A549 (cell line): Measurements from ENCODE around the gene BGLAP. TPM values are rescaled to one million over a fixed set of nuclear protein-coding genes. Genes with fewer than 3 reads are reported as not detected.

Experiments used
- ATAC-seq, 2 experiments: fragments of 200-7000 bp in 1 of 2; fragments of >200 bp in 1 of 2; cut with Nextera tagmentation in 1 of 2; cut with Tn5 transposase in 1 of 2; 3 replicates each; pipeline versions ENCODE4 v1.8.0 to v1.9.1; 2018 to 2020; ENCODE audit warnings: mild to moderate bottlenecking in 1 of 2, moderate library complexity in 1 of 2
- CTCF ChIA-PET: fragments of 300-600 bp; sonication (Branson Sonifier 250); formaldehyde crosslinking; extraction: SDS; loops from one replicate; lab custom pipeline; 2021; ENCODE audit warnings: antibody characterized with exemption, inconsistent platforms; lab: Yijun Ruan, JAX
- POLR2A ChIA-PET: fragments of 350-600 bp; formaldehyde crosslinking; extraction: SDS; loops from one replicate; lab custom pipeline; 2021; ENCODE audit warnings: antibody characterized with exemption, inconsistent platforms; lab: Yijun Ruan, JAX
- DNase-seq, 2 experiments: peaks; one replicate each; pipeline versions ENCODE4 v3.0.0 to v3.0.0-alpha.2; 2011 to 2016; ENCODE audit warnings: low read depth in 1 of 2, low spot score in 1 of 2
- FAIRE-seq: peaks from 2 replicates; lab custom pipeline; 2011; peaks lifted over from hg19 to GRCh38; lab: Jason Lieb, UNC
- H3K27ac ChIP-seq, 2 experiments: fragments of >200 bp; sonication (Bioruptor Twin); formaldehyde crosslinking; 3 replicates each; pipeline ENCODE4 v1.5.1; 2016 to 2017
- H3K4me1 ChIP-seq: fragments of >200 bp; sonication (Bioruptor Twin); formaldehyde crosslinking; 3 replicates; pipeline ENCODE4 v1.6.1; 2016
- H3K4me2 ChIP-seq: fragments of >200 bp; sonication (Bioruptor Twin); formaldehyde crosslinking; 3 replicates; pipeline ENCODE4 v1.6.1; 2016
- H3K4me3 ChIP-seq: fragments of >200 bp; sonication (Bioruptor Twin); formaldehyde crosslinking; 3 replicates; pipeline ENCODE4 v1.5.1; 2016
- H3K9me3 ChIP-seq: fragments of >200 bp; sonication (Bioruptor Twin); formaldehyde crosslinking; 3 replicates; pipeline ENCODE4 v1.6.1; 2016
- CEBPB ChIP-seq, 2 experiments: fragments of >200 bp in 1 of 2; sonication (Bioruptor Twin) in 1 of 2; formaldehyde crosslinking in 1 of 2; IDR thresholded peaks; 2 replicates each; pipeline ENCODE4 v1.6.1; 2012 to 2016
- EHF ChIP-seq: fragments of 250-450 bp; sonication (Bioruptor Pico); IDR thresholded peaks from 2 replicates; pipeline ENCODE4 v1.5.0; 2020; ENCODE audit warnings: mild to moderate bottlenecking
- ESRRA ChIP-seq: fragments of 150-350 bp; IDR thresholded peaks from 2 replicates; pipeline ENCODE4 v1.6.1; 2014; ENCODE audit warnings: mild to moderate bottlenecking, low read length, borderline replicate concordance
- GATA3 ChIP-seq: IDR thresholded peaks from 2 replicates; pipeline ENCODE4 v1.6.1; 2012; ENCODE audit warnings: borderline replicate concordance
- HDAC2 ChIP-seq: fragments of 200-600 bp; sonication (generic); IDR thresholded peaks from 2 replicates; pipeline ENCODE4 v1.6.1; 2016
- HOXB13 ChIP-seq: fragments of 250-450 bp; sonication (Bioruptor Pico); IDR thresholded peaks from 2 replicates; pipeline ENCODE4 v1.5.0; 2020; ENCODE audit warnings: low read depth, mild to moderate bottlenecking, moderate library complexity
- KDM1A ChIP-seq: fragments of 200-600 bp; sonication (generic); IDR thresholded peaks from 2 replicates; pipeline ENCODE4 v1.6.1; 2016; ENCODE audit warnings: low read depth, mild to moderate bottlenecking
- KDM5A ChIP-seq: fragments of 200-600 bp; sonication (generic); IDR thresholded peaks from 2 replicates; pipeline ENCODE4 v1.6.1; 2016; ENCODE audit warnings: antibody characterized with exemption, mild to moderate bottlenecking
- MAZ ChIP-seq: fragments of 150-350 bp; IDR thresholded peaks from 2 replicates; pipeline ENCODE4 v1.6.1; 2014; ENCODE audit warnings: antibody characterized with exemption, low read depth, low read length, borderline replicate concordance
- NR3C1 ChIP-seq: fragments of >200 bp; sonication (Bioruptor Twin); formaldehyde crosslinking; IDR thresholded peaks from 3 replicates; pipeline ENCODE4 v1.6.1; 2017
- POLR2A ChIP-seq: IDR thresholded peaks from 2 replicates; pipeline ENCODE4 v1.6.1; 2012; ENCODE audit warnings: mild to moderate bottlenecking, low read length
- POLR2AphosphoS2 ChIP-seq: conservative IDR thresholded peaks from 2 replicates; pipeline ENCODE4 v1.6.1; 2012; ENCODE audit warnings: low read length, improper control_type of control experiment, inconsistent platforms
- RARB ChIP-seq: fragments of 250-450 bp; sonication (Bioruptor Pico); IDR thresholded peaks from 2 replicates; pipeline ENCODE4 v1.8.0; 2021; ENCODE audit warnings: mild to moderate bottlenecking, moderate library complexity
- RCOR1 ChIP-seq: fragments of 150-350 bp; IDR thresholded peaks from 2 replicates; pipeline ENCODE4 v1.6.1; 2014; ENCODE audit warnings: antibody characterized with exemption, low read length, low read depth
- RNF2 ChIP-seq: fragments of 200-600 bp; sonication (generic); IDR thresholded peaks from 2 replicates; pipeline ENCODE4 v1.6.1; 2016; ENCODE audit warnings: low read depth, mild to moderate bottlenecking, antibody characterized with exemption, moderate library complexity, borderline replicate concordance
- SMC3 ChIP-seq: fragments of >200 bp; sonication (Bioruptor Twin); formaldehyde crosslinking; IDR thresholded peaks from 3 replicates; pipeline ENCODE4 v1.6.1; 2018; ENCODE audit warnings: inconsistent platforms
- TFCP2L1 ChIP-seq: fragments of 250-450 bp; sonication (Bioruptor Pico); IDR thresholded peaks from 2 replicates; pipeline ENCODE4 v1.5.0; 2021; ENCODE audit warnings: mild to moderate bottlenecking
- TP53 ChIP-seq: fragments of 250-450 bp; sonication (Bioruptor Pico); IDR thresholded peaks from 2 replicates; pipeline ENCODE4 v1.5.0; 2021; ENCODE audit warnings: mild to moderate bottlenecking, moderate library complexity
- ZNF302 ChIP-seq: fragments of 250-450 bp; sonication (Bioruptor Pico); IDR thresholded peaks from 2 replicates; pipeline ENCODE4 v1.9.0; 2021; ENCODE audit warnings: inconsistent platforms, mild to moderate bottlenecking, moderate library complexity
- ZSCAN20 ChIP-seq: fragments of 250-450 bp; sonication (Bioruptor Pico); IDR thresholded peaks from 2 replicates; pipeline ENCODE4 v1.8.0; 2022; ENCODE audit warnings: mild to moderate bottlenecking, moderate library complexity
- WGBS: methylation state at CpG from one replicate; pipeline ENCODE4 v1.1.6; 2017; ENCODE audit errors: missing lambda C conversion rate; 5-methylcytosine and 5-hydroxymethylcytosine counted together
- polyA minus RNA-seq: library from RNA; depleted of rRNA, polyadenylated mRNA; stranded (reverse); fragments of >200 nt; gene quantifications from 2 replicates; pipeline ENCODE4 v1.2.3, GENCODE V29; 2011; rRNA and poly(A)+ RNA removed
- polyA plus RNA-seq, 4 experiments: library from polyadenylated mRNA; depleted of rRNA in 3 of 4; stranded (reverse); fragments of >200 nt; fragmentation: RNase III in 1 of 4; extraction: RNeasy Plus Mini Kit Qiagen cat#74134 plus additional on column Dnase treatment in 1 of 4; gene quantifications; 2 replicates in 3 of 4; 3 replicates in 1 of 4; pipeline ENCODE4 v1.2.3, GENCODE V29; 2011 to 2017
- TF ChIP-seq, protein P1 (sequence below): IDR thresholded peaks from 2 replicates; pipeline ENCODE4 v1.6.1; 2012
- TF ChIP-seq, protein P2 (sequence below): IDR thresholded peaks from 2 replicates; pipeline ENCODE4 v1.6.1; 2012; ENCODE audit warnings: low read depth, borderline replicate concordance
- TF ChIP-seq, protein P3 (sequence below): fragments of 150-350 bp; IDR thresholded peaks from 2 replicates; pipeline ENCODE4 v1.6.1; 2014; ENCODE audit warnings: low read depth, mild to moderate bottlenecking, low read length
- TF ChIP-seq, protein P4 (sequence below): fragments of 450-650 bp; IDR thresholded peaks from 2 replicates; pipeline ENCODE4 v1.6.1; 2014; ENCODE audit warnings: antibody characterized with exemption
- TF ChIP-seq, protein P5 (sequence below): fragments of >200 bp; sonication (Bioruptor Twin); formaldehyde crosslinking; IDR thresholded peaks from 3 replicates; pipeline ENCODE4 v1.6.1; 2016

Gene BGLAP
- polyA plus RNA-seq (2011; rRNA removed) (0.12 and 0.42 TPM in 2 replicates), polyA plus RNA-seq (2017; fragmentation: RNase III; extraction: RNeasy Plus Mini Kit Qiagen cat#74134 plus additional on column Dnase treatment) (0.23 to 0.30 TPM in 2 of 3 replicates, not detected in the other), polyA minus RNA-seq (0.54 TPM in 1 of 2 replicates, not detected in the other)
- 0.53 and 0.56 TPM in 2 replicates for polyA plus RNA-seq (2012; cell fraction: cytosol; rRNA removed)
- 3.5 and 4.8 TPM in 2 replicates for polyA plus RNA-seq (2012; cell fraction: nucleus; rRNA removed)

DNA sequence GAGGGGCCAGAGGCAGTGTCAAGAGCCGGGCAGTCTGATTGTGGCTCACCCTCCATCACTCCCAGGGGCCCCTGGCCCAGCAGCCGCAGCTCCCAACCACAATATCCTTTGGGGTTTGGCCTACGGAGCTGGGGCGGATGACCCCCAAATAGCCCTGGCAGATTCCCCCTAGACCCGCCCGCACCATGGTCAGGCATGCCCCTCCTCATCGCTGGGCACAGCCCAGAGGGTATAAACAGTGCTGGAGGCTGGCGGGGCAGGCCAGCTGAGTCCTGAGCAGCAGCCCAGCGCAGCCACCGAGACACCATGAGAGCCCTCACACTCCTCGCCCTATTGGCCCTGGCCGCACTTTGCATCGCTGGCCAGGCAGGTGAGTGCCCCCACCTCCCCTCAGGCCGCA lies at the start of gene BGLAP:
Gene BGLAP (plus strand): TSS at position 259 of the 400 bp plus-strand sequence. CDS start 48 bp downstream, at position 307.
- 89% methylated on average over 10 of the region's 14 CpGs for WGBS
- ATAC-seq: peak; percentile 7 to 26; a peak in 4 of 6 replicates
- Histone ChIP-seq H3K4me1 (peaks cover 2% of the 10 kb centered on the region; the same call in 1 of the 3 replicates), H3K9me3 (no peaks in the 10 kb centered on the region), H3K4me3 (no peak within 1 kb of the TSS), H3K4me2 (no peak within 1 kb of the TSS), H3K27ac (0 out of 6 replicates have a peak within 1 kb of the TSS, but pooled peaks of 1 of the 2 experiments have one; percentile 24)
- DNase-seq: no peak
- TF ChIP-seq EHF (no peak), GATA3 (no peak), KDM5A (no peak), POLR2A (no peak), RCOR1 (no peak), RARB (no peak), ZSCAN20 (CRISPR knock-in tag) (no peak), POLR2AphosphoS2 (no peak), ZNF302 (no peak), TP53 (CRISPR knock-in tag) (no peak), RNF2 (no peak), CEBPB (IDR thresholded peaks at IDR 0.05) (no peak), TFCP2L1 (CRISPR knock-in tag) (no peak), SMC3 (no peak), KDM1A (no peak)
- TF ChIP-seq, protein P1, sequence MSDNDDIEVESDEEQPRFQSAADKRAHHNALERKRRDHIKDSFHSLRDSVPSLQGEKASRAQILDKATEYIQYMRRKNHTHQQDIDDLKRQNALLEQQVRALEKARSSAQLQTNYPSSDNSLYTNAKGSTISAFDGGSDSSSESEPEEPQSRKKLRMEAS: no peak
- TF ChIP-seq, protein P2, sequence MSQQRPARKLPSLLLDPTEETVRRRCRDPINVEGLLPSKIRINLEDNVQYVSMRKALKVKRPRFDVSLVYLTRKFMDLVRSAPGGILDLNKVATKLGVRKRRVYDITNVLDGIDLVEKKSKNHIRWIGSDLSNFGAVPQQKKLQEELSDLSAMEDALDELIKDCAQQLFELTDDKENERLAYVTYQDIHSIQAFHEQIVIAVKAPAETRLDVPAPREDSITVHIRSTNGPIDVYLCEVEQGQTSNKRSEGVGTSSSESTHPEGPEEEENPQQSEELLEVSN: no peak
- TF ChIP-seq, protein P3, sequence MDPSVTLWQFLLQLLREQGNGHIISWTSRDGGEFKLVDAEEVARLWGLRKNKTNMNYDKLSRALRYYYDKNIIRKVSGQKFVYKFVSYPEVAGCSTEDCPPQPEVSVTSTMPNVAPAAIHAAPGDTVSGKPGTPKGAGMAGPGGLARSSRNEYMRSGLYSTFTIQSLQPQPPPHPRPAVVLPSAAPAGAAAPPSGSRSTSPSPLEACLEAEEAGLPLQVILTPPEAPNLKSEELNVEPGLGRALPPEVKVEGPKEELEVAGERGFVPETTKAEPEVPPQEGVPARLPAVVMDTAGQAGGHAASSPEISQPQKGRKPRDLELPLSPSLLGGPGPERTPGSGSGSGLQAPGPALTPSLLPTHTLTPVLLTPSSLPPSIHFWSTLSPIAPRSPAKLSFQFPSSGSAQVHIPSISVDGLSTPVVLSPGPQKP: no peak
- TF ChIP-seq, protein P4, sequence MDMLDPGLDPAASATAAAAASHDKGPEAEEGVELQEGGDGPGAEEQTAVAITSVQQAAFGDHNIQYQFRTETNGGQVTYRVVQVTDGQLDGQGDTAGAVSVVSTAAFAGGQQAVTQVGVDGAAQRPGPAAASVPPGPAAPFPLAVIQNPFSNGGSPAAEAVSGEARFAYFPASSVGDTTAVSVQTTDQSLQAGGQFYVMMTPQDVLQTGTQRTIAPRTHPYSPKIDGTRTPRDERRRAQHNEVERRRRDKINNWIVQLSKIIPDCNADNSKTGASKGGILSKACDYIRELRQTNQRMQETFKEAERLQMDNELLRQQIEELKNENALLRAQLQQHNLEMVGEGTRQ: no peak
- TF ChIP-seq, protein P5, sequence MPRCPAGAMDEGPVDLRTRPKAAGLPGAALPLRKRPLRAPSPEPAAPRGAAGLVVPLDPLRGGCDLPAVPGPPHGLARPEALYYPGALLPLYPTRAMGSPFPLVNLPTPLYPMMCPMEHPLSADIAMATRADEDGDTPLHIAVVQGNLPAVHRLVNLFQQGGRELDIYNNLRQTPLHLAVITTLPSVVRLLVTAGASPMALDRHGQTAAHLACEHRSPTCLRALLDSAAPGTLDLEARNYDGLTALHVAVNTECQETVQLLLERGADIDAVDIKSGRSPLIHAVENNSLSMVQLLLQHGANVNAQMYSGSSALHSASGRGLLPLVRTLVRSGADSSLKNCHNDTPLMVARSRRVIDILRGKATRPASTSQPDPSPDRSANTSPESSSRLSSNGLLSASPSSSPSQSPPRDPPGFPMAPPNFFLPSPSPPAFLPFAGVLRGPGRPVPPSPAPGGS: no peak
- no peak for FAIRE-seq
- CTCF ChIA-PET: interaction anchor here (0.6 to 25.3 kb wide), 6 partner anchors 9 to 151 kb away, joined by 3 to 639 read pairs (median 6); partner anchors contain the start of gene SEMA4A
- POLR2A ChIA-PET: interaction anchor here (1.2 kb wide), 1 partner anchor 9 kb away, joined by 4 read pairs; no protein-coding TSS in a partner anchor

DNA sequence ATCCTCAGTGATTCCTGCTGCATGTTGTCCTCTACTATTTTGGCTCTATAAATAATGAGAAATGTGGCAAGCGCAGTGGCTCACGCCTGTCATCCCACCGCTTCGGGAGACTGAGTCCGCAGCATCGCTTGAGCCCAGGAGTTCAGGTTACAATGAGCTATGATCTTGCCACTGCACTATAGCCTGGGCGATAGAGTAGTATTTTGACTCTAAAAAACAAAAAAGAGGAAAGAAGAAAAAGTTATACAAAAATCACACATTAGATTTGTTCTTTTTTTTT lies 48.8 kb upstream of the BGLAP start:
- H3K4me3 ChIP-seq: peak overlapping the region; percentile 84
- no peak for TF ChIP-seq HDAC2
- no peak for TF ChIP-seq TP53 (CRISPR knock-in tag)
- no peak for TF ChIP-seq ESRRA
- no peak for TF ChIP-seq HOXB13
- no peak for TF ChIP-seq CEBPB (IDR thresholded peaks at IDR 0.05)
- TF ChIP-seq NR3C1: no peak
- TF ChIP-seq MAZ: no peak
- no peaks in the 10 kb centered on the region for H3K9me3 ChIP-seq
- H3K4me2 ChIP-seq: peak overlapping the region; percentile 77
- WGBS: 83% methylated on average over 7 of the region's 7 CpGs
- H3K4me1 ChIP-seq: 0 out of 3 replicates have a peak, but pooled peaks cover 9% of the 10 kb centered on the region
- CTCF ChIA-PET: interaction anchor here (0.6 to 6.1 kb wide), 9 partner anchors 18 to 478 kb away, joined by 3 to 51 read pairs (median 5); partner anchors contain the start of gene PMF1
- no peak for DNase-seq
- H3K27ac ChIP-seq: peak overlapping the region; percentile 88 to 89
- POLR2A ChIA-PET: interaction anchor here (1.4 to 2.2 kb wide), 3 partner anchors 19 to 25 kb away, joined by 3 to 37 read pairs (median 5); partner anchors contain the start of gene PMF1
- FAIRE-seq: no peak
- no peak; a peak in 2 of 6 replicates for ATAC-seq
